Testis (tissue), 3 donors: ENCODE results near the gene CTSS. TPM values are rescaled to one million over a fixed set of nuclear protein-coding genes. Genes with fewer than 3 reads are reported as not detected.

ENCODE experiments used
- DNase-seq: peaks from one replicate; pipeline ENCODE4 v3.0.0-alpha.2; 2019
- H3K27ac ChIP-seq, 2 donors: fragments of 200-600 bp; sonication (generic); one replicate each; pipeline ENCODE4 v1.5.1; 2019
- H3K27me3 ChIP-seq: fragments of 200-600 bp; sonication (generic); one replicate; pipeline ENCODE4 v1.5.1; 2019
- H3K36me3 ChIP-seq: fragments of 200-600 bp; sonication (generic); one replicate; pipeline ENCODE4 v1.5.1; 2017; ENCODE audit warnings: low read depth; ENCODE audit errors: missing control alignments
- H3K4me1 ChIP-seq: fragments of 200-600 bp; sonication (generic); one replicate; pipeline ENCODE4 v1.5.1; 2019
- H3K4me3 ChIP-seq, 2 donors: fragments of 200-600 bp; sonication (generic); one replicate each; pipeline ENCODE4 v1.5.1; 2017 to 2019
- H3K9me3 ChIP-seq: fragments of 200-600 bp; sonication (generic); one replicate; pipeline ENCODE4 v1.5.1; 2017
- CTCF ChIP-seq, 3 experiments: fragments of 450-650 bp in 2 of 3; fragments of 200-600 bp in 1 of 3; sonication (generic) in 1 of 3; IDR thresholded peaks; one replicate each; pipeline ENCODE4 v1.5.1; 2016 to 2019; ENCODE audit warnings: antibody characterized with exemption in 3 of 3, mild to moderate bottlenecking in 2 of 3, moderate library complexity in 1 of 3
- POLR2A ChIP-seq: fragments of 450-650 bp; IDR thresholded peaks from one replicate; pipeline ENCODE4 v1.6.1; 2017; ENCODE audit warnings: antibody characterized with exemption, mild to moderate bottlenecking, moderate library complexity
- WGBS, 2 donors: methylation state at CpG; one replicate each; pipeline ENCODE4 v1.1.5; 2018; 5-methylcytosine and 5-hydroxymethylcytosine counted together
- intact Hi-C: fragments of 100-400 bp; cut with DNase I; formaldehyde crosslinking; loops from one replicate; pipeline ENCODE4 v1.15.1; 2023; ENCODE audit warnings: low total_unique reads
- polyA plus RNA-seq: library from polyadenylated mRNA; stranded (reverse); fragments of 350-450 nt; fragmentation: Illumina TruSeq; extraction: RNeasy Lipid Tissue Mini Kit (QIAGEN cat#74804); gene quantifications from one replicate; pipeline ENCODE4 v1.2.3, GENCODE V29; 2014; ENCODE audit warnings: low read depth, low replicate concordance; ENCODE audit not compliant: insufficient read depth
- total RNA-seq, 2 donors: library from RNA; depleted of rRNA; stranded (reverse); fragments of >200 nt; gene quantifications; one replicate each; pipeline ENCODE4 v1.2.3, GENCODE V29; 2016

The CTSS gene
- total and polyA plus RNA-seq, 3 donors from 2014 or later, result 7.4 to 61.0 (median 9.2) TPM

- H3K36me3 ChIP-seq, result no peaks in the 10 kb centered on the region
- H3K4me3 ChIP-seq, result no peak overlapping the region
- no peak for TF ChIP-seq CTCF (IDR thresholded peaks at IDR 0.05)
- no peak for TF ChIP-seq POLR2A
- H3K4me1 ChIP-seq, result no peaks in the 10 kb centered on the region
- no peak for DNase-seq
- no peaks in the 10 kb centered on the region for H3K27me3 ChIP-seq
- WGBS, 2 donors, result 77 to 90% methylated on average over 1 of the region's 1 CpG
- no peak overlapping the region for H3K27ac ChIP-seq
- intact Hi-C loops, result no loop called here
- H3K9me3 ChIP-seq, result no peaks in the 10 kb centered on the region
Observed at GRCh38 chr1:150706091-150706490, 59.5 kb downstream of the CTSS start.

- Histone ChIP-seq H3K4me3 (no peak overlapping the region), H3K36me3 (no peaks in the 10 kb centered on the region), H3K27me3 (no peaks in the 10 kb centered on the region), H3K9me3 (no peaks in the 10 kb centered on the region), H3K4me1 (no peaks in the 10 kb centered on the region), H3K27ac (no peak overlapping the region)
- intact Hi-C loops, result no loop called here
- TF ChIP-seq POLR2A, result no peak
- TF ChIP-seq CTCF (IDR thresholded peaks at IDR 0.05), result no peak
- no peak for DNase-seq
Observed at GRCh38 chr1:150703427-150703826, 62.2 kb downstream of the CTSS start.

GRCh38 chr1:150696995-150697927 lies 68.3 kb downstream of the CTSS start, which contains the start of gene GOLPH3L:
GOLPH3L (minus strand) TSS chr1:150697154; CDS start chr1:150694838, 2,316 bp downstream.
- Histone ChIP-seq H3K4me1 (peaks cover 10% of the 10 kb centered on the region), H3K36me3 (no peaks in the 10 kb centered on the region), H3K27me3 (no peaks in the 10 kb centered on the region), H3K27ac (peak within 1 kb of the TSS; percentile 15 to 55), H3K9me3 (no peaks in the 10 kb centered on the region), H3K4me3 (peak within 1 kb of the TSS; percentile 59 to 72)
- intact Hi-C loops, result no loop called here
- DNase-seq, result peak; percentile 98
- WGBS, 2 donors, result 2 to 4% methylated on average over 18 of the region's 18 CpGs
- TF ChIP-seq CTCF (IDR thresholded peaks at IDR 0.05) (no peak), POLR2A (no peak)

GRCh38 chr1:150696590-150696989 lies 69.0 kb downstream of the CTSS start:
- Histone ChIP-seq H3K27me3 (no peaks in the 10 kb centered on the region), H3K27ac (peak overlapping the region; percentile 15 to 38), H3K9me3 (no peaks in the 10 kb centered on the region), H3K4me3 (peak overlapping the region; percentile 59 to 72), H3K4me1 (peaks cover 10% of the 10 kb centered on the region), H3K36me3 (no peaks in the 10 kb centered on the region)
- no peak for DNase-seq
- 0% methylated on average over 6 of the region's 6 CpGs for WGBS, 2 donors
- intact Hi-C loops, result no loop called here
- TF ChIP-seq POLR2A (no peak), CTCF (IDR thresholded peaks at IDR 0.05) (no peak)
